PC-9 (cell line): ENCODE measurements around the gene SPTA1.

Experiments used
- EZH2 ChIP-seq: fragments of 200-600 bp; sonication (generic); IDR thresholded peaks from 2 replicates; pipeline ENCODE4 v1.8.0; 2017; ENCODE audit warnings: antibody characterized with exemption, low read depth
- TF ChIP-seq, protein P1 (sequence below): fragments of 200-600 bp; sonication (generic); conservative IDR thresholded peaks from 2 replicates; pipeline ENCODE4 v1.6.1; 2017; ENCODE audit warnings: mixed run types, antibody characterized with exemption, mild to moderate bottlenecking, moderate library complexity

DNA sequence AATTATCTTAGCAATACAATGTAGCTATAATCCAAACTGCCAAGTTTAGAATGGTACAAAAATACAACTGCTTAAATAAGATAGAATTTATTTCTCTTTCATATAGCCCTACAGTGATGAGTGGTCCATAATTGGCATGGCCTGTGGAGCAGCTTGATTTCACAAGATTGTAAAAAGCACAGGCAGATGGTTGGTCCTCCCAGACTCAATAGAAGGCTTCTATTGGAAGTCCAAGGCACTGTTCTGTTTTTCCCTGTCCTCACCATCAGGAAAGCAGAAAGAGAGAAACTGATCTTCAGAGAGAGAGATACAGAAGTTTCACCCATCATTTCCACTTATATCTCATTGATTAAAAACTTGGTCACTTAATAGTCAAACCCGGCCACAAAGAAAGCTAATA is 114.3 kb downstream of the SPTA1 start:
- TF ChIP-seq, protein P1, sequence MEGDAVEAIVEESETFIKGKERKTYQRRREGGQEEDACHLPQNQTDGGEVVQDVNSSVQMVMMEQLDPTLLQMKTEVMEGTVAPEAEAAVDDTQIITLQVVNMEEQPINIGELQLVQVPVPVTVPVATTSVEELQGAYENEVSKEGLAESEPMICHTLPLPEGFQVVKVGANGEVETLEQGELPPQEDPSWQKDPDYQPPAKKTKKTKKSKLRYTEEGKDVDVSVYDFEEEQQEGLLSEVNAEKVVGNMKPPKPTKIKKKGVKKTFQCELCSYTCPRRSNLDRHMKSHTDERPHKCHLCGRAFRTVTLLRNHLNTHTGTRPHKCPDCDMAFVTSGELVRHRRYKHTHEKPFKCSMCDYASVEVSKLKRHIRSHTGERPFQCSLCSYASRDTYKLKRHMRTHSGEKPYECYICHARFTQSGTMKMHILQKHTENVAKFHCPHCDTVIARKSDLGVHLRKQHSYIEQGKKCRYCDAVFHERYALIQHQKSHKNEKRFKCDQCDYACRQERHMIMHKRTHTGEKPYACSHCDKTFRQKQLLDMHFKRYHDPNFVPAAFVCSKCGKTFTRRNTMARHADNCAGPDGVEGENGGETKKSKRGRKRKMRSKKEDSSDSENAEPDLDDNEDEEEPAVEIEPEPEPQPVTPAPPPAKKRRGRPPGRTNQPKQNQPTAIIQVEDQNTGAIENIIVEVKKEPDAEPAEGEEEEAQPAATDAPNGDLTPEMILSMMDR, result no peak
- no peak for TF ChIP-seq EZH2
